NCI-H748 (cell line): Measurements from ENCODE around the gene MAEA.
"Not testable (repeated sequence)": the region's sequence is repeated elsewhere in the genome, so short reads cannot be mapped to it uniquely, and the experiment has no call there.

Experiments used
- DNase-seq: peaks from one replicate; lab custom pipeline; 2025; ENCODE audit not compliant: unreplicated experiment; lab: John Stamatoyannopoulos, UW

MAEA gene

DNA sequence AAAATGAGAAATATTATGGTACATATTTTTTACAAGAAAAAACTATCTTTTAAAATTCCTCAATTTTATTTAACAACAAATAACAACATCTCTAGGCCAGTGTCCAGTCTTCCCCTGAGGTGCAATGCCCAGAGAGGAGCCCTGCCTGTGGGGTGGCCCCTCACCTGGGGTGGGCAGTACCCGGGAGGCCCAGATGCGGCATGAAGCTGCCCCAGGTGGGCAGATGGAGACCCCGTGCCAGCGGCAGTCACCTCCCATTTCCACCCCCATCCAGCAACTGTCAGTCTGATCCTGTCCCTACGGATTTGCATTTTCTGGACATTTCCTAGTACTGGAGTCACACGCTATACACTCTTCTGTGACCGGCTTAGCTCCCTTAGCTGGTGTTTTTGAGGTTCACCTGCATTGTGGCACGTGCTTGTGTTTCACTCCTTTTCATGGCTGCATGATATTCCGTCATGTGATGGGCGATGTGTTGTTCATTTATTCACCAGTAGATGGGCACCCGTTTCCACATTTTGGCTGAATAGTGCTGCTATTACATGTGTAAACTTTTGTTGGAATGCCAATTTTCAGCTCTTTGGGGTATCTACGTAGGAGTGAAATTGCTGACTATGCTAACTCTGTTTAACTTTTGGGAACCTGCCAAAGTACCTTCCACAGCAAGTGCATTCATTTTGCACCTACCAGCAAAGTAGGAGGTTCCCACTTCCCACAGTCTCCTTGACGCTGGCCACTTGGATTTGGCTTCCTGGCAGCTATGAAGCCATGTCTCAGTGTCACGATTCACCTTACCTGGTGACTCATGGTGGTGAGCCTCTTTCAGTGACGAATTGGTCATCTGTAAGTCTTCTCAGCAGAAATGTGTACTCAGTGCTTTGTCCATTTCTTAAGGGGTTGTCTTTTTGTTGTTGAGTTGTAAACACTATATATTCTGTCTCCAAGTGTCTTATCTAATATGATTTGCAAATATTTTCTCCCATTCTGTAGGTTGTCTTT lies 11.7 kb upstream of the MAEA start:
- no peak for DNase-seq

DNA sequence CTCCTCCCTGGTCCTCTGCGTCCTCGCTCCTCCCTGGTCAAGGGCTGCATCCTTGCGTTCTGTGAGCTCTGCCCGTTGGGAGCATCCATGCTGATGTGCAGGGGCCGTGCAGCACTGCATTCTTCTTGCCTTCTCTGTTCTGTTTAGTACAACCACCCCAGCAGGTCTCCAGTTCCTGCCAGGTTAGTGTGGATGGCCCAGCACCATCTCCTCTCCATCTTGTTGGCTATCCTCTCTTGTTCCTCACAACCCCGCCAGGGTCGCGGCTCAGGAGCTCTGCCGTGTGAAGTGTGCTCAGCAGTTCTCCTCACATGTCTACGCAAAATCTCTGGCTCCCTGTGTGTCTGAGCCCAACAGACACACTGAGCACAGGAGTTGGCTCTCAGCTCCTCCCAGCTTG lies 10.4 kb upstream of the MAEA start:
- DNase-seq, result no peak

DNA sequence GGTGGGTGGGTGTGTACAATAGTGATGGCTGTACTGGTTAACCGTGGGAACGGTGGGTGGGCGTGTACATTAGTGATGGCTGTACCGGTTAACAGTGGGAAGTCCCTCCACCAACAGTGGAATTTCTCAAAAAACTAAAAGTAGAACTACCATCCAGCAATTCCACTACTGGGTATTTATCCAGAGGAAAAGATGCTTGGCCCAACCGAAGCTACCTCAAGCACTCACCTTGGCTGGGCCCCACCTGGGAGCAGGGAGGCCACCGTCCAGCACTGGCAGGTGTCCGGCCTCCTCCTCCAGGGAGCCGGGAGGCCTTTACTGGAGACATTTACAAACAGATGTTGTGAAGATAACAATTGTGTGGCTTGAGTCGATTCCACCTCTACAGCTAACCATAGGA lies 6.0 kb upstream of the MAEA start:
- no peak for DNase-seq

DNA sequence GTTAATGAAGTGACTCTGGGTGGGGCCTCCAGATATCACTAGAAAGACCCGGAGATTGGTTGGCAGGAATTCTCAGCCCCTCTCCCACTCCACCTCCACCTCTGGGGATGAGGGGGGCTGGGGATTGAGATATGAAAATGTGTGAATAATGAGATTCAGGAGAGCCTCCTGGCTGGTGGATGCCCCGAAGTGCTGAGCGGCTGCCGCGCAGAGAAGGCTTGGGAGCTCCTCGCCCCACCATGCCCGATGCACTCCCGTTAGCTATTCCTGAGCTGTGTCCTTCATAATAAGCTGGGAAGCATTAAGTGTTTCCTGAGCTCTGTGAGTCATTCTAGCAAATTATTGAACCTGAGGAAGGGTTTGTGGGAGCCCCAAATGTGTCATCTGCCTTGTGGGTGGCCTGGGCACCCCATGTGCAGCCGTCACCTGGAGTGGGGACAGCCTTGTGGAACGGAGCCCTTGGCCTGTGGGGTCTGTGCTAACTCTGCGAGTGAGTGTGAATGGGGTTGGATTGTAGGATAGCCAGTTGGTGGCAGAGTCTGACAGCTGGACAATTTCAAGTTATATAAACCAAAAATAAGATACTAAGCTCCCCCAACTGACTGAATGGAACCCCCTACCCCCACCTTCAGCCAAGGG lies 4.4 kb upstream of the MAEA start:
- no peak for DNase-seq

DNA sequence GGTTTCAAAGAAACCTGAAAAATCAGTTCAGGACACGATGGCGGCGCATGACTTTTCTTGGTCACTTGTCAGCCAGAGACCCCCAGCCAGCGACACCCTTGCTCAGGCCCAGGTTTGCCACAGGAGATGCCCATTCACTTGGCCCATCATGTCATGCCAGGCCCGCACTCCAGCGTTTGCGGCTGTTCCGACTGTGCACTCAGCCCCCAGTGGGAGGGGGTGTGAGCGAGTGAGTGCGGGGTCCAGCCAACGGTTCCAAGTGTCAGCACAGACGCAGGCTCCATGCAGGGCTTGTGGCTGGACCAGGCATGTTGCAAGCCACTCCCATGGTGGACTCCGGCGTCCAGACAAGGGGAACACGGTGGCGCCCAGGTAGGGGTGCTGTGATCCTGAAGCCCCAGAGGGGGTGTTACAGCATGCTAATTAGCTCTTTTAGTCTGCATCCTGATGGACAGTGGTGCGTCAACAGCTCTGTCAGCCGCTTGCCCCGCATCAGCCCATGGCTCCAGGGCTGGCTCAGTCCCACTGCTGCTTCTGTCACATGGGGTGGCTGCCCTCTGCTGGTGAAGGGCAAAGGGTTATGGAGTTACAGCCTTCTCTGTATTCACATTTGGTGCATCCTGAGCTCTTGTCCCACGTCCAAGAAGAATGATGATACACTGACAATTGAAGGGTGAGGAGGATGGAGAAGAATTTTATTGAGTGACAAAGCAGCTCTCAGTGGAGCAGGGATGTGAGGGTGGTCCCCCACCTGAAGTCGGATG lies 3.7 kb upstream of the MAEA start:
- no peak for DNase-seq

DNA sequence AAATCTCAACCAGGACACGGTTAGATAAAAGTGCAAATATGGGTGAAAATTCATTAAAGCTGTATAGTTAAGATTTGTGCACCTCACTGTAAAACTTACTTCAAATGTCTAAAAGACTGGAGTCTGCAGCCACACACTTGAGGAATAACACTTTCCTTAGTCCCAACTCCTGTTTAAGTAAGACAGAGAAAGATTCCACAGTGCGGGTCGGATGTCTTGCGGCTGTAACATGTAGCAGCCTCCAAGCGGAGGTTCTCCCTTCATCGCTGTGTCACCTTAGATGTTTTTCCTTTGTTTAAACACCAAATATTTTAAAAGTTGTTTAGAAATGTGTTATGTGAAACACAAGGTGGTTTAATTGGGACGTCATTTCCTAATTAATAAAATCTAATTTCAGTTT lies 905 bp upstream of the MAEA start:
- no peak for DNase-seq

DNA sequence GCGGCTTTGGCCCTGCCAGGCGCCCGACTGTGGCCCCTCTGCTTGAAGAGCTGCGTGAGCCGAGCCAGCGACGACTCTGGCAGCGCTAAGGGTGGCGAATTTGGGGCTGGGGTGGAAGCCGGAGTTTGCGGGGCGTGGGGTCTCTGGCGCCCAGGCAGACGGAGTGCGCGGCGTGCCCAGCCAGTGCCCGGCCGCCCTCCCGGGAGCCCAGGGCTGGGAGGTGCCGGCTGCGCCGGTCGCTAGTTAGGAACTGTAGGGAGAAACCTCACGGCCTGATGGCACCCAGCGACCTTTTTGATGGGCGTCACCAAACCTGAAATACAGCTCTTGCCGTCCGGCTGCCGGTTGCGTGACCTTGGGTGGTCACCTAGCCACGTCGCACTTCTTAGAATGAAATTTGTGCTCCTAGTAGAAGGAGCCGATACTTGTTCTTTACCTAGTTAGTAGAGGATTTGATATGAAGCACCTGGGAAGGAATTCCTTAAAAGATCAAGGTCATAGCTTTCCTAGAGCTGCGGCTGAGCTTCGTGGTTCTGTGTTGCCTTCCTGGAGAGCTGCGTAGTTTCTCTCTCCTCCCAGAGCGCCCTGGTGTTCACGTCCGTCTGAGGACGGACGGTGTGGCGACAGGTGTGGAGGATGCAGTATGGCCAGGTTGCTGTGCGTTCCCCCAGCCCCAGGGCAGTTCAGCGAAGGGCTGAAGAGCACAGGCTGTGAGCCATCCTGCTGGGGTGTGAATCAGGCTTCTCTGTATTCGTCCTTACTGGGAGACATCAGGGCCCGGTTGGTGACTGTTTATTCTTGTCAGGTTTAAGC lies 680 bp downstream of the MAEA start:
- DNase-seq, result no peak

DNA sequence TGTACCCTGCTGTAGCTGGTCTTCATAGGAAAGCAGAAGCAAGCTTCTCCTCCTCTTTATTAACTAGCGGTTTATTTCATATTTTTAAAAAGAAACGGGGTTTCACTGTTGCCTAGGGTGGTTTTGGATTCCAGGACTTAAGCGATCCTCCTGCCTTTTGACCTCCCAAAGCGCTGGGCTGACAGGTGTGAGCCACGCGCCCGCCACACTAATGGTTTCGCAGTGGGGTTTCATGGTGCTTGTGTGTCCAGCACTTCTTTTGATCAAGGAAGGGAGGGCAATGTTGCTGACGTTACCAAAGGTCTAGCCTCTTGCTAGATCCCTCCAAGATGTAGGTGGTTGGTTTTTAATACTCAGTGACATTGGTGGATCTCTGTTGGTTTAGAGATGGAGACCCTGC lies 1.4 kb downstream of the MAEA start:
- DNase-seq, result no peak

DNA sequence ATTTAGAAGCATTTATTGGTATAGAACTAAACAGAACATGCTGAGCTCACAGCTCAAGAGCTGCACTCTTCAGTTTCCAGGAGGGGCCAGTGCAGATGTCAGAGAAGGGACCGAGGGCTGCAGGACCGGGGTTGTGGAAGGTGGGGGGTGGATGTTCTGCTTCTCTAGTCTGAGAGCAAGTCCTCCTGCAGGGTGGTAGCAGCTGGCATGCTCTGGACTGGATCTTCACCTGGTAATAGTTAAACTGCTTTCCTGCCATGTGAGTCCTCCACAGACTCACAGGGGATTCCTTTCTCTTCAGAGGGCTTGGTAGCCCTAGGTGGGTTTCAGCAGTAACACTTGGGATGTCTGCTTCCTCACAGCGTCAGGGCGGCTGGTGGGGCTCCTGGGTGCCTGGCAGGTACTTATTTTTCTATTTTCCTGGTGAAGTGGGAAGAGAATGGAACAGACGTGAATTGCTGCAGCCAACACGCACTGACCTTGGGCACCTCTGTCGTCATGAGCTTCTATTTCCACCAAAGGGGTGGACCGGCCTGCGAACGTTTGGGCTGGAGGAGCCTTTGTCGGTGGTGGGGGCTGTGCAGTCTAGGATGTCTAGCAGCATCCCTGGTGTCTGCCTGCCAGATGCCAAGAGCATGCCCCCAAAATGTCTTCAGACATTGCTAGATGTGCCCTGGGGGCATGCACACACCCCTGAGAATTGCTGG lies 2.5 kb downstream of the MAEA start:
- DNase-seq, result no peak

DNA sequence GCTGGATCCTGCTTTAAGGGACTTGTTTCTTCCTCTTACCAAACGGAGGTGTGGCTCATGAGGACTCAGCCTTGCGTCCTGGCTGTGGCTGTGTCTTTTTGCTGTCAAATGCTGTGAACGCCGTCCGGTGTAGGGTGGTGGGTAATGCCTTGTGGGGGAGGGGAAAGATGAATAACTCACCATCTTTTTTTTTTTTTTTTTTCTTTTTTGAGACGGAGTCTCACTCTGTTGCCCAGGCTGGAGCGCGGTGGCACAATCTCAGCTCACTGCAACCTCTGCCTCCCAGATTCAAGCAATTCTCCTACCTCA lies 3.0 kb downstream of the MAEA start:
- DNase-seq, result not testable (repeated sequence)

DNA sequence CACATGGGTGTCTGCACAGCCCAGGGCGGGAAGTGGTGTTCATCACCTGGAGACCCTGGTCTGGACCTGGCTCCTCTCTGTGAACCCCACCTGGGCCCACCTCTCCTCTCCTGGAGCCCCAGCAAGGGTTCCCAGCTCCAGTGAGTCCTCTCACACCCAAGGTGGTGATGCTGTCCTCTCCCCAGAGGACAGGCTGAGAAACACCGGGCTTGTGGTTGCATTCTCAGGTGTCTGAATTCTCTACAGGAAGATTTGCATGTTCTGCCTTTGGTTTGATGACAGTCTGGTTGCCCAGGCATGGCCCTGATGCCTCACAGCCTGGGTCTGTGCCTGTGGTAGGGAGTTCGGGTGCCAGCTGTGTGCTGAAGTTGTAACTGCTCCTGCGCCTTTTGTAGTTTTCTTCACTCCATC lies 3.8 kb downstream of the MAEA start:
- no peak for DNase-seq

DNA sequence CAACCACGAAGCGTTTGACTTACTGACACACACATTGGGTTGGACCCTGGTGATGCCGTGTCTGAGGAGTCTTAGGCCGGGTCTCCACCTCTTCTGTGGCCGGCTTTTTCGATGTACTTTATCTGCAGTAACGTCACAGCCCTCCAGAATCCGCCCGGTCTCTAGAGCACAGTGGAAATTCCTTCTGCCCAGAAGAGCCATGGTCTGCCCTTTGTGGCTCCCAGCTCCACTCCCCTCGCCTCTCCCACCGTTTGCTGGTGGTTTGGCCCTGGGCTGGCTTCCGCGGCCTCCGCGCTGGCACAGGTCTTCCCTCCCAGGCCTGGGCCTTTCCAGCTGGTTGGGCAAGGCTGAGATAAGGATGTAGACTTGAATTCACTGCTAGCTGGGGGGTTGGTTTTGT lies 4.3 kb downstream of the MAEA start:
- DNase-seq, result no peak

DNA sequence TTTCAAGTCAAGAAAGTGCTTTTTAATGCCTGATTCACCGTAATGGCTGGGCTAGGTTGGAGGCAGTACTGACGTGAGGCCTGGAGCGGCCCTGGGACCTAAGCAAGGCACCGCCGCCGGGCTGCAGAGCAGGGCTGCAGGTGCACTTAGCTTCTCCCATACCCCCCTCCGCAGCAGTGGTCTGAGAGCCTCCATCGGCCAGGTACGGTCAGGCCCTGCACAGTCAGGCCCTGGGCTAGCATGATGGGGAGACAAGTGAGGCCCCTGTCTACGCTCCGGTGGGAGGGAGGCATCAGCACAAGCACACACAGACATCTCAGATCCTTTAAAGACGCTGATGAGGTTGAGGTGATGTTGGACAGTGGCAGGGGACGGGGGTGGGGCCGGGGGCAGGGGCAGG lies 4.7 kb downstream of the MAEA start:
- DNase-seq, result no peak

DNA sequence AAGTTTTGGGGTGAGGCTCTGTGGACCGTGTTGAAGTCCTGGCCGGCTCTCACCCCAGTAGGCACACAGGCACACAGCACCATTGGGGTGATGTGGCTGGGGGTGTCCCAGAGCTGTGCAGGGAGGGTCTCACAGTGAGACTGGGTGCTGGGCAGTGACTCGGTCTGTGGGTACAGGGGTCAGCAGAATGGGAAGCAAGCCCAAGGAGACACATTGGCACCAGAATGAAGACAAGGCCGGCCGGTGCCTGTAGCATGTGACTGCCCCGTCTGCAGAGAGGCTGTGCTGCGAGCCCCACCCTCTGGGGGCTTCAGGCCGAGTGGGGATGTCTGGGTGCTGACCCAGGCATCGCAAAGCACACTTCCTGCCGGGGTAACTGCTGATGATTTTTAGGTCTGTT lies 5.2 kb downstream of the MAEA start:
- DNase-seq, result no peak

DNA sequence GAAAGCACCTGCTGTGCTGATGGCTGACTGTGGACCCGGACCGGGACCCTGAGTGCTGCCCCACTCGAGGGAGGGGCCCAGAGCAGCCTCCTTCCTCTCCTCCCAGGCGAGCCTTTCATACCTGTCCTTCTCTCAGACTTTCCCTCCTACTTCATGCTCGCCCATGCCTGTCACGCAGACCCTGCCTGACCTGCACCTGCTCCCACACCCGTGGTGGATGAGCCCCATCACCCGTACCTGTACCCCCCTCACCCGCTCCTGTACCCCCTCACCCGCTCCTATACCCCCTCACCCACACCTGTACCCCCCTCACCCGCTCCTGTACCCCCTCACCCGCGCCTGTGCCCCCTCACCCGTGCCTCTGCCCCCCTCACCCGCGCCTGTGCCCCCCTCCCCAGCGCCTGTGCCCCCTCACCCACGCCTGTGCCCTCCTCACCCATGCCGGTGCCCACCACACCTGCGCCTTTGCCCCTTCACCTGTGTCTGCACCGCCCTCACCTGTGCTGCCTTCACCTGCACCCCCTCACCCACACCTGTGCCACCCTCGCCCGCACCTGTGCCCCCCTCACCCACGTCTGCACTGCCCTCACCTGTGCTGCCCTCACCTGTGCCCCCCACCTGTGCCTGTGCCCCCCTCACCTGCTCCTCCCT lies 5.8 kb downstream of the MAEA start:
- no peak for DNase-seq

DNA sequence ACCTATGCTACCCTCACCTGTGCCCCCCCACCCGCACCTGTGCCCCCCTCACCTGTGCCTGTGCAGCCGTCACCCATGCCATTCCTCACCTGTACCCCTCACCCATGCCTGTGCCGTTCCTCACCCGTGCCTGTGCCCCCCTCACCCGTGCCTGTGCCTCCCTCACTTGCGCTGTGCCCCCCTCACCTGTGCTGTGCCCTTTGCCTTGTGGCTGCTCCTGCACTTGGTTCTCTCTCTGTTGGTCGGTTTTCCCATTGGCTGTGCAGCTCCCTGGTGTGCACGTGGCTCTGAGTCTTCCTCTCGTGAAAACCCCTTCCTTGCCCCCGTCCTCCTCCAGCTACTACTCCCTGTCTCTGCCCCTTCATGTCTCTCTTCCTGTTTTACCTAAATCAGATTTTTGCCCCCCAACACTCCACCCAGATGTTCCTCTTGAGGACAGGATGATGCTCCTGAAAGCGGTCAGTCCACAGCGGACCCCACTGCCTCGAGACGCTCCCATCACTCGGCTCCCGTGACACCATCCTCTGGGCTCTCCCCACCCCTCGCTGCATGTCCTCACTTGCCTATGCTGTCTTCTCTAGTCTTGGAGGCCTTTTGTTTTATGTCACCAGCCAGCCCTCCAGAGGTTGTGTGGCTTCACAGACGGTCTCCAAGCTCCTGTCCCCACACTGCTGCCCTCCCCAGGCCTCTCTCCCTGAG lies 6.8 kb downstream of the MAEA start:
- DNase-seq, result no peak

DNA sequence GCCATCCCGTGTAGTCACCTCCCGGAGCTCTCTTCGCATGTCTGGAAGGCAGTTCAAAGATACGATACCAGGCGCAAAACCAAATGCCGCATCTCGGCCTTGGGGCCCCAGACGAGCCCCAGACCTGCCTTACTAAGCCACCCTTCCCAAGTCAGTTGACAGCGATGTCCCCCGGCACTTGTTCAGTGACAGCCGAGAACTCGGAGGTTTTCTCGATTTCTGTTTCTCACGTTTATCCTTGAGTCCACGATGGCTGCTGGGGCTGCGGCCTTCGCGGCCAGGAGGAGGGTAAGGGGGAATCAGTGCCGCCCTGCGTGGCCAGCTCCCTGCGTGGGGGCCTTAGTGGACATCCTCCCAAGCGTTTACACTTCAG lies 7.3 kb downstream of the MAEA start:
- no peak for DNase-seq

DNA sequence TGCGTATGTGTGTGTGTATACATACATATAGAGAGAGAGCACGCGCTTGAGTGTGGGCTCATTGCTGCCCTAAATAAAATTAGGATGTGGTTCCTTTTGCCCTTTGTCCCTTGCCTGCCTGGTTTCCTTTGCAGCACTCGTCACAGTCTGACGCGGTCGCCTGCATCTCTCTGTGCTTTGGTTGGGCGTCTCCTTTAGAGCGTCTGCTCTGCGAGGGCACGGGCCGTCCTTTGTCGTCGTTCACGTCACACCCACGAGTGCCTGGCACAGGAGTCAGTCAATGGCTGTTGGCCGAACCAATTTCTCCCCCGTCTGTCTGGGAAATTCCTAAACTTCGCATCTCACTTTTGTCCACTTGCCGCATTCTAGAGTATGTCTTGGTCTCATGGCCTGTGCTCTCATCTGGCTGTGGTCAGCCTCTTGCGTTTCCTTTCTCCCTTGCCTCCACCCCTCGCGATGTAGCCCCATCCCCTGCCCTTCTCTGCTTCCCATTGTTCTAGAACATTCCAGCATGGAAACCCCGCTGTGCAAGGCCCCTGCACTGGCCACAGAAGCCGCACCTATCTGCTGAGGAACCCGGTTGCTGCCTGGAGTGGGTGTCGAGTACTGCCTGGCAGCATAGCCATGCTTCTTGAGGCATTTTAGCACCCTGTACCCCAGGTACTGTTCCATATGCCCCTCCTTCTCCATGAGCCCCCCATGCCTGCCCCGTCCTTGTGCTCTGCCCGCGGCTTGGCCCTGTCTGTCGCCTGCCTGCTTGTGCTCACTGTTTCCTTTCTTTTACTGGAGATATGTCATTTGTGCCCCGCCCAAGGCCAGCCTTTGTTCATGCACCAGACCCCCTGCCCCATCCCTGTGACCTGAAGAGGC lies 8.0 kb downstream of the MAEA start:
- no peak for DNase-seq
